Activated CD8-positive, alpha-beta memory T cell treated with anti-CD3 and anti-CD28 coated beads for 36 hours (primary cell): ENCODE data around the gene MYCBP2. TPM values are rescaled to one million over a fixed set of nuclear protein-coding genes. Genes with fewer than 3 reads are reported as not detected.

Source experiments
- total RNA-seq, 2 experiments: library from RNA; stranded (reverse); gene quantifications; one replicate each; pipeline ENCODE4 v1.2.3, GENCODE V29; 2021

Gene MYCBP2
- total RNA-seq, 2 experiments from 2014 or later, result 100 to 102 TPM

Other genes with a start within 250 kb of the MYCBP2 start
- not detected for gene SCEL, start 208.6 kb upstream of the MYCBP2 start, total RNA-seq